RWPE1 (cell line): ENCODE results near the gene DTX3.
A peak's percentile ranks its signal among the peaks of the same experiment; 100 is the strongest.

Experiments used
- CTCF ChIA-PET: fragments of 350-600 bp; sonication (Branson Sonifier 250); formaldehyde crosslinking; extraction: SDS; loops from one replicate; lab custom pipeline; 2021; lab: Yijun Ruan, JAX
- POLR2A ChIA-PET: fragments of 400-600 bp; formaldehyde crosslinking; extraction: SDS; loops from one replicate; lab custom pipeline; 2020; ENCODE audit warnings: antibody characterized with exemption; ENCODE audit not compliant: low non-redundant PET; lab: Yijun Ruan, JAX
- DNase-seq: peaks from one replicate; pipeline ENCODE4 v3.0.0; 2012; ENCODE audit warnings: low spot score
- H3K27ac ChIP-seq: fragments of 450-650 bp; 2 replicates; pipeline ENCODE4 v1.5.1; 2017
- CTCF ChIP-seq: fragments of 450-650 bp; conservative IDR thresholded peaks from 2 replicates; pipeline ENCODE4 v1.5.1; 2017; ENCODE audit warnings: low read depth, mild to moderate bottlenecking

Gene DTX3

GRCh38 chr12:57609781-57610553, 5.3 kb downstream of the DTX3 start:
- TF ChIP-seq CTCF: no peak
- peak overlapping the region; percentile 43 for H3K27ac ChIP-seq
- ChIA-PET CTCF (interaction anchor here (2.6 kb wide), 1 partner anchor 26 kb away, joined by 6 read pairs; no protein-coding TSS in a partner anchor), POLR2A (interaction anchor here (0.6 kb wide), 1 partner anchor 146 kb away, joined by 3 read pairs; no protein-coding TSS in a partner anchor)
- no peak for DNase-seq

DNA sequence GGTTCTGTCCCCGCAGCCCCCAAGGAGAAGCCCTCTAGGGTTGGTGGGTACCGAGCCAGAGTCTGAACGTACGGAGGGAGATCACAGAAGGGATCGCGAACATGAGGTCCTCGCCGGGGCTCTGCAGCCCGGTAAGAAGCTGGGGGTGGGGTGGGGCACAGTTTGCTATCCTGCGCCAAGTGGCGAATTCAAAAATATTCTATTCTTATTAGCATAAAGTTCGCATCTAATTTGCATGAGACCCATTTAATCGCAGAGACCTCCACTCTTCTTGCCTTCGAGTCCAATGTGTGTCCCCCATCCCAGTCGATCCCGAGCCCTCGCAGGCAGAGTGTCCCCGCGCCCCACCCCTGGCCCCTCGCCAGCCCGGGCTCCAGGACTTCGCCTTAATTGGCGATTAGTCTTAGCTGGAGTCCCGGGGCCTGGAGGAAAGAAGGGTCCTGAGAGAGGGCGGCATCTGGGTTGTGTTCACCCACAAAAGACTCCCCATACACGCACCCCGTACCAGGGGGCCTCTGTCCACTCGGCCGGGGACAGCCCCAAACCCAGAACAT, 6.0 kb downstream of the DTX3 start:
- DNase-seq: no peak
- H3K27ac ChIP-seq: peak overlapping the region; percentile 59
- CTCF ChIA-PET: interaction anchor here (2.6 kb wide), 1 partner anchor 27 kb away, joined by 6 read pairs; no protein-coding TSS in a partner anchor
- no peak for TF ChIP-seq CTCF
- POLR2A ChIA-PET: interaction anchor here (0.7 kb wide), 1 partner anchor 9 kb away, joined by 5 read pairs; no protein-coding TSS in a partner anchor

GRCh38 chr12:57611108-57611826, 6.6 kb downstream of the DTX3 start, which contains the start of gene ARHGEF25:
Gene ARHGEF25 (plus strand): TSS chr12:57611435. CDS start chr12:57611895, 460 bp downstream.
- peak; percentile 51 for DNase-seq
- CTCF ChIA-PET: interaction anchor here (2.6 kb wide), 1 partner anchor 28 kb away, joined by 6 read pairs; no protein-coding TSS in a partner anchor
- no peak for TF ChIP-seq CTCF
- H3K27ac ChIP-seq: peak within 1 kb of the TSS; percentile 59
- POLR2A ChIA-PET: interaction anchor here (0.6 to 0.7 kb wide), 2 partner anchors 8 to 20 kb away, joined by 3 to 5 read pairs; no protein-coding TSS in a partner anchor

- no peak for TF ChIP-seq CTCF
- peak overlapping the region; percentile 59 for H3K27ac ChIP-seq
- POLR2A ChIA-PET: interaction anchor here (0.6 kb wide), 1 partner anchor 19 kb away, joined by 3 read pairs; no protein-coding TSS in a partner anchor
- CTCF ChIA-PET: interaction anchor here (2.6 kb wide), 1 partner anchor 28 kb away, joined by 6 read pairs; no protein-coding TSS in a partner anchor
- DNase-seq: no peak
Observed at GRCh38 chr12:57611827-57612710, 7.4 kb downstream of the DTX3 start.

- no peak overlapping the region for H3K27ac ChIP-seq
- DNase-seq: no peak
- POLR2A ChIA-PET: no interaction called here
- no peak for TF ChIP-seq CTCF
- CTCF ChIA-PET: interaction anchor here (0.6 to 2.6 kb wide), 3 partner anchors 20 to 29 kb away, joined by 3 to 6 read pairs (median 4); partner anchors contain the start of gene B4GALNT1
Observed at GRCh38 chr12:57612711-57613426, 8.2 kb downstream of the DTX3 start.
